ENCODE measurements around the gene LZTS2.

DNA sequence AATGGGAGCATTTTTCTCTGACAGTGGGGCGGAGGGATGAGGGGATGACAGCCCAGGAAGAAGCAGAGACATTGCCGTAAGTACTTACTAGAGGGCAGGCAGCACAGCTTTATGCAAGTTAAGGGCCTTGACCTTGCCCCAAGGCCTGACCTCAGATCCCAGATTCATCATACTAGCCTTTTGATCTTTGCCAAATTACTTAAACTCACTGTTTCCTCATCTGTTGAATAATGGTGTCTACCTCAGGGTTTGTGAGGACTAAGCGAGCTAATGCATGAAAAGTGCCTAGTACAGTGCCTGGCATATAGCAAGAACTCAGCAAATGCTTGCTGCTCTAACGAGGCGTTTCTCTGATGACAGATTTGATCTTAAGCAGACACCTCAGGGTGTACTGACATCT lies 33.8 kb upstream of the LZTS2 start:
- TF ChIP-seq, protein P1, sequence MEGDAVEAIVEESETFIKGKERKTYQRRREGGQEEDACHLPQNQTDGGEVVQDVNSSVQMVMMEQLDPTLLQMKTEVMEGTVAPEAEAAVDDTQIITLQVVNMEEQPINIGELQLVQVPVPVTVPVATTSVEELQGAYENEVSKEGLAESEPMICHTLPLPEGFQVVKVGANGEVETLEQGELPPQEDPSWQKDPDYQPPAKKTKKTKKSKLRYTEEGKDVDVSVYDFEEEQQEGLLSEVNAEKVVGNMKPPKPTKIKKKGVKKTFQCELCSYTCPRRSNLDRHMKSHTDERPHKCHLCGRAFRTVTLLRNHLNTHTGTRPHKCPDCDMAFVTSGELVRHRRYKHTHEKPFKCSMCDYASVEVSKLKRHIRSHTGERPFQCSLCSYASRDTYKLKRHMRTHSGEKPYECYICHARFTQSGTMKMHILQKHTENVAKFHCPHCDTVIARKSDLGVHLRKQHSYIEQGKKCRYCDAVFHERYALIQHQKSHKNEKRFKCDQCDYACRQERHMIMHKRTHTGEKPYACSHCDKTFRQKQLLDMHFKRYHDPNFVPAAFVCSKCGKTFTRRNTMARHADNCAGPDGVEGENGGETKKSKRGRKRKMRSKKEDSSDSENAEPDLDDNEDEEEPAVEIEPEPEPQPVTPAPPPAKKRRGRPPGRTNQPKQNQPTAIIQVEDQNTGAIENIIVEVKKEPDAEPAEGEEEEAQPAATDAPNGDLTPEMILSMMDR (IDR thresholded peaks at IDR 0.05; ENCODE audit: insufficient read depth, low read length), result no peak
- TF ChIP-seq, protein P2, sequence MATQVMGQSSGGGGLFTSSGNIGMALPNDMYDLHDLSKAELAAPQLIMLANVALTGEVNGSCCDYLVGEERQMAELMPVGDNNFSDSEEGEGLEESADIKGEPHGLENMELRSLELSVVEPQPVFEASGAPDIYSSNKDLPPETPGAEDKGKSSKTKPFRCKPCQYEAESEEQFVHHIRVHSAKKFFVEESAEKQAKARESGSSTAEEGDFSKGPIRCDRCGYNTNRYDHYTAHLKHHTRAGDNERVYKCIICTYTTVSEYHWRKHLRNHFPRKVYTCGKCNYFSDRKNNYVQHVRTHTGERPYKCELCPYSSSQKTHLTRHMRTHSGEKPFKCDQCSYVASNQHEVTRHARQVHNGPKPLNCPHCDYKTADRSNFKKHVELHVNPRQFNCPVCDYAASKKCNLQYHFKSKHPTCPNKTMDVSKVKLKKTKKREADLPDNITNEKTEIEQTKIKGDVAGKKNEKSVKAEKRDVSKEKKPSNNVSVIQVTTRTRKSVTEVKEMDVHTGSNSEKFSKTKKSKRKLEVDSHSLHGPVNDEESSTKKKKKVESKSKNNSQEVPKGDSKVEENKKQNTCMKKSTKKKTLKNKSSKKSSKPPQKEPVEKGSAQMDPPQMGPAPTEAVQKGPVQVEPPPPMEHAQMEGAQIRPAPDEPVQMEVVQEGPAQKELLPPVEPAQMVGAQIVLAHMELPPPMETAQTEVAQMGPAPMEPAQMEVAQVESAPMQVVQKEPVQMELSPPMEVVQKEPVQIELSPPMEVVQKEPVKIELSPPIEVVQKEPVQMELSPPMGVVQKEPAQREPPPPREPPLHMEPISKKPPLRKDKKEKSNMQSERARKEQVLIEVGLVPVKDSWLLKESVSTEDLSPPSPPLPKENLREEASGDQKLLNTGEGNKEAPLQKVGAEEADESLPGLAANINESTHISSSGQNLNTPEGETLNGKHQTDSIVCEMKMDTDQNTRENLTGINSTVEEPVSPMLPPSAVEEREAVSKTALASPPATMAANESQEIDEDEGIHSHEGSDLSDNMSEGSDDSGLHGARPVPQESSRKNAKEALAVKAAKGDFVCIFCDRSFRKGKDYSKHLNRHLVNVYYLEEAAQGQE (IDR thresholded peaks at IDR 0.05; ENCODE audit: insufficient replicate concordance, low read depth), result no peak
- TF ChIP-seq SPI1 (IDR thresholded peaks at IDR 0.05; ENCODE audit: borderline replicate concordance, low read depth) (no peak), GABPA (IDR thresholded peaks at IDR 0.05; ENCODE audit: low read depth) (no peak)
